Karpas-422 (cell line): ENCODE data around the gene HOXD10. TPM values are rescaled to one million over a fixed set of nuclear protein-coding genes. Genes with fewer than 3 reads are reported as not detected.

Experiments used
- DNase-seq: peaks from one replicate; pipeline ENCODE4 v3.0.0-alpha.2; 2015
- H2AFZ ChIP-seq: fragments of 200-600 bp; sonication (generic); 2 replicates; pipeline ENCODE4 v1.6.1; 2014; ENCODE audit warnings: antibody characterized with exemption, low read length, mixed read lengths
- H3K27ac ChIP-seq: fragments of 200-600 bp; sonication (generic); 2 replicates; pipeline ENCODE4 v1.5.1; 2014; ENCODE audit warnings: mild to moderate bottlenecking, low read length, moderate library complexity
- H3K27me3 ChIP-seq: fragments of 200-600 bp; sonication (generic); 2 replicates; pipeline ENCODE4 v1.6.1; 2014; ENCODE audit warnings: low read length, mixed read lengths
- H3K36me3 ChIP-seq: fragments of 200-600 bp; sonication (generic); 2 replicates; pipeline ENCODE4 v1.6.1; 2014; ENCODE audit warnings: low read length, mixed read lengths; ENCODE audit not compliant: insufficient read depth
- H3K4me1 ChIP-seq: fragments of 200-600 bp; sonication (generic); 2 replicates; pipeline ENCODE4 v1.6.1; 2014; ENCODE audit warnings: mild to moderate bottlenecking, low read length, mixed read lengths
- H3K4me2 ChIP-seq: fragments of 200-600 bp; sonication (generic); 2 replicates; pipeline ENCODE4 v1.6.1; 2014; ENCODE audit warnings: low read length, low read depth, mild to moderate bottlenecking; ENCODE audit not compliant: poor library complexity, severe bottlenecking
- H3K4me3 ChIP-seq: fragments of 200-600 bp; sonication (generic); 2 replicates; pipeline ENCODE4 v1.5.1; 2014; ENCODE audit warnings: mild to moderate bottlenecking, antibody characterized with exemption, low read length, mixed read lengths
- H3K79me2 ChIP-seq: fragments of 200-600 bp; sonication (generic); 2 replicates; pipeline ENCODE4 v1.6.1; 2014; ENCODE audit warnings: mild to moderate bottlenecking, low read length, mixed read lengths
- H3K9ac ChIP-seq: fragments of 200-600 bp; sonication (generic); 2 replicates; pipeline ENCODE4 v1.6.0; 2014; ENCODE audit warnings: low read length
- H3K9me2 ChIP-seq: fragments of 200-600 bp; sonication (generic), shearing (Covaris generic); replicated peaks from 2 replicates; pipeline ENCODE4 v1.6.0; 2014; ENCODE audit warnings: mild to moderate bottlenecking, low read length, moderate library complexity; ENCODE audit not compliant: insufficient read depth
- H3K9me3 ChIP-seq: fragments of 300-700, 200-600 bp; sonication (generic); 2 replicates; pipeline ENCODE4 v1.6.1; 2014; ENCODE audit warnings: low read length, mixed read lengths
- H4K20me1 ChIP-seq: fragments of 200-600 bp; sonication (generic); 2 replicates; pipeline ENCODE4 v1.6.1; 2014; ENCODE audit warnings: mild to moderate bottlenecking, antibody characterized with exemption, low read length, low read depth; ENCODE audit not compliant: insufficient read depth
- total RNA-seq: library from RNA; depleted of rRNA; stranded (reverse); fragments of >200 nt; shearing (Covaris generic); gene quantifications from 2 replicates; pipeline ENCODE4 v1.2.3, GENCODE V29; 2014; ENCODE audit warnings: low replicate concordance

The HOXD10 gene
- total RNA-seq, 1 experiment from 2014 or later = not detected

- no peak overlapping the region for H3K4me2 ChIP-seq
- no peak for DNase-seq
Observed at GRCh38 chr2:176147210-176147799, 30.7 kb downstream of the HOXD10 start.

GRCh38 chr2:176147800-176148496 lies 31.4 kb downstream of the HOXD10 start:
- no peak overlapping the region for H3K9ac ChIP-seq
- H3K27ac ChIP-seq = no peak overlapping the region
- H3K4me1 ChIP-seq = no peaks in the 10 kb centered on the region
- no peaks in the 10 kb centered on the region for H3K27me3 ChIP-seq
- DNase-seq = no peak
- H3K4me3 ChIP-seq = no peak overlapping the region
- no peaks in the 10 kb centered on the region for H3K9me3 ChIP-seq
- no peaks in the 10 kb centered on the region for H3K79me2 ChIP-seq
- H3K4me2 ChIP-seq = no peak overlapping the region
- H3K9me2 ChIP-seq = no peaks in the 10 kb centered on the region
- no peaks in the 10 kb centered on the region for H3K36me3 ChIP-seq
- no peak overlapping the region for H2AFZ ChIP-seq
- no peaks in the 10 kb centered on the region for H4K20me1 ChIP-seq

More at GRCh38 chr2:176147210-176147799, 30.7 kb downstream of the HOXD10 start:
- Histone ChIP-seq H3K9me3 (no peaks in the 10 kb centered on the region), H4K20me1 (no peaks in the 10 kb centered on the region), H3K4me3 (no peak overlapping the region), H3K79me2 (no peaks in the 10 kb centered on the region), H3K27me3 (no peaks in the 10 kb centered on the region), H3K27ac (no peak overlapping the region), H3K9ac (no peak overlapping the region), H3K36me3 (no peaks in the 10 kb centered on the region), H3K4me1 (no peaks in the 10 kb centered on the region), H2AFZ (no peak overlapping the region), H3K9me2 (no peaks in the 10 kb centered on the region)

- no peaks in the 10 kb centered on the region for H3K36me3 ChIP-seq
- H3K27me3 ChIP-seq = no peaks in the 10 kb centered on the region
- H3K4me2 ChIP-seq = no peak overlapping the region
- no peak overlapping the region for H3K27ac ChIP-seq
- H3K79me2 ChIP-seq = no peaks in the 10 kb centered on the region
- no peak overlapping the region for H3K4me3 ChIP-seq
- no peaks in the 10 kb centered on the region for H4K20me1 ChIP-seq
- no peak overlapping the region for H3K9ac ChIP-seq
- H3K4me1 ChIP-seq = no peaks in the 10 kb centered on the region
- no peak for DNase-seq
- no peaks in the 10 kb centered on the region for H3K9me3 ChIP-seq
- H3K9me2 ChIP-seq = no peaks in the 10 kb centered on the region
- no peak overlapping the region for H2AFZ ChIP-seq
Observed at GRCh38 chr2:176148751-176149421, 32.3 kb downstream of the HOXD10 start.

- Histone ChIP-seq H3K27me3 (no peaks in the 10 kb centered on the region), H3K9ac (no peak overlapping the region), H3K4me2 (no peak overlapping the region), H4K20me1 (no peaks in the 10 kb centered on the region), H3K79me2 (no peaks in the 10 kb centered on the region), H3K4me3 (no peak overlapping the region), H3K27ac (no peak overlapping the region), H3K9me2 (no peaks in the 10 kb centered on the region), H3K36me3 (no peaks in the 10 kb centered on the region), H2AFZ (no peak overlapping the region), H3K4me1 (no peaks in the 10 kb centered on the region), H3K9me3 (no peaks in the 10 kb centered on the region)
- no peak for DNase-seq
Observed at GRCh38 chr2:176149481-176149938, 32.9 kb downstream of the HOXD10 start.

- DNase-seq = no peak
- no peak overlapping the region for H3K4me2 ChIP-seq
- no peaks in the 10 kb centered on the region for H3K36me3 ChIP-seq
- no peaks in the 10 kb centered on the region for H4K20me1 ChIP-seq
- no peaks in the 10 kb centered on the region for H3K4me1 ChIP-seq
- H3K79me2 ChIP-seq = no peaks in the 10 kb centered on the region
- H3K9me2 ChIP-seq = no peaks in the 10 kb centered on the region
- no peak overlapping the region for H3K9ac ChIP-seq
- no peaks in the 10 kb centered on the region for H3K9me3 ChIP-seq
- H3K27ac ChIP-seq = no peak overlapping the region
- no peak overlapping the region for H3K4me3 ChIP-seq
- H2AFZ ChIP-seq = no peak overlapping the region
- no peaks in the 10 kb centered on the region for H3K27me3 ChIP-seq
Observed at GRCh38 chr2:176149939-176150583, 33.5 kb downstream of the HOXD10 start.

- H3K27me3 ChIP-seq = no peaks in the 10 kb centered on the region
Observed at GRCh38 chr2:176150584-176151441, 34.2 kb downstream of the HOXD10 start.

GRCh38 chr2:176151442-176152287 lies 35.1 kb downstream of the HOXD10 start, which contains the start of gene HOXD4:
Gene HOXD4, plus strand, starts transcription at chr2:176151550. Its CDS starts 84 bp downstream, at chr2:176151634.
- H3K4me3 ChIP-seq = no peak within 1 kb of the TSS
- H3K27ac ChIP-seq = no peak within 1 kb of the TSS

More at GRCh38 chr2:176150584-176151441, 34.2 kb downstream of the HOXD10 start:
- H3K4me2 ChIP-seq = no peak overlapping the region
- no peaks in the 10 kb centered on the region for H3K4me1 ChIP-seq
- H3K9me3 ChIP-seq = no peaks in the 10 kb centered on the region
- no peaks in the 10 kb centered on the region for H4K20me1 ChIP-seq
- no peaks in the 10 kb centered on the region for H3K36me3 ChIP-seq
- DNase-seq = no peak
- H2AFZ ChIP-seq = no peak overlapping the region
- no peaks in the 10 kb centered on the region for H3K9me2 ChIP-seq
- no peak overlapping the region for H3K4me3 ChIP-seq
- no peak overlapping the region for H3K27ac ChIP-seq
- no peaks in the 10 kb centered on the region for H3K79me2 ChIP-seq
- H3K9ac ChIP-seq = no peak overlapping the region

More at GRCh38 chr2:176151442-176152287, 35.1 kb downstream of the HOXD10 start, which contains the start of gene HOXD4:
- Histone ChIP-seq H3K9me2 (no peaks in the 10 kb centered on the region), H3K9ac (no peak within 1 kb of the TSS), H3K9me3 (no peaks in the 10 kb centered on the region), H2AFZ (no peak within 1 kb of the TSS), H3K79me2 (no peaks in the 10 kb centered on the region), H3K36me3 (no peaks in the 10 kb centered on the region), H3K4me1 (no peaks in the 10 kb centered on the region), H3K27me3 (no peaks in the 10 kb centered on the region), H3K4me2 (no peak within 1 kb of the TSS), H4K20me1 (no peaks in the 10 kb centered on the region)
- no peak for DNase-seq
